Measurements from ENCODE around the gene ADRA2C.

ADRA2C gene

DNA sequence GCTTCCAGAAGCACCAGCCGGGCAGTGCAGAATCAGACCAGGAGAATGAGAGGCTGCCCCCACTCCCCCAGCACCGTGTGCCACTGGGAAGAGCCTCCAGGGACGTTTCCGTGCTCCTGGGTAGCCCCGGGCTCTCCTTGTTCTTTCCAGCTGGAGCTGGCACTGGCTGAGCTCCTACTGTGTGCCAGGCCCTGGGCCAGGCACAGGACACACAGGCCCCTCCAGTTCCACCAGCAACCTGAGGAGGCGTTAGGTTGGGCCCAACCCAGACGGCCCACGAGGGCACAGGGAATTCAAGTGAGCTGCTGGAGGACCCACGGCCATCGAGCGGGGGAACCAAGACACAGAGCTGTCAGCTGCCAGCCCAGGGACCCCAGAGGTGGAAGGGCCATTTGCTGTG lies 15.9 kb upstream of the ADRA2C start:
- no peak for DNase-seq (ENCODE audit: low read depth, low spot score)

DNA sequence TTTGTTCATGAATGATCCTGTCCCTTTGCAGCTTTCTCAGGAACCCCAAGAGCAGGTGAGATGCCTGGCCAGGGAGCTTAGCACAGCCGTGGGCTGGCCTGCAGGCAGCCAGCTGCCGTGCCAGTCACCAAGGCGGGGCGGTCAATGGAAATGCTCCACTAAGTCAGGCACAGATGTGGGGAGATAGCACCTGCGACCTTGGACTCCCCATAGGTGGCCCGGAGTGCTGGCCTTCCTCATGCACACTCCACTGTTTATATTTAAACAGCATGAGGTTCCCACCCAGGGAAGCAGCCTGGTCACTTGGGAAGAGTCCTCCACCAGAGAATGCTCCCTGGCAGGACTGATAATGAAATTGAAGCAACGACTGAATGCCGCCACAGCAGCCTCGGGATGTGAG lies 14.2 kb upstream of the ADRA2C start:
- H3K4me3 ChIP-seq (ENCODE audit: low read length): no peak overlapping the region
- DNase-seq (ENCODE audit: low read depth, low spot score): no peak

More for the DNA sequence above, 15.9 kb upstream of the ADRA2C start:
- no peak overlapping the region for H3K4me3 ChIP-seq (ENCODE audit: low read length)

DNA sequence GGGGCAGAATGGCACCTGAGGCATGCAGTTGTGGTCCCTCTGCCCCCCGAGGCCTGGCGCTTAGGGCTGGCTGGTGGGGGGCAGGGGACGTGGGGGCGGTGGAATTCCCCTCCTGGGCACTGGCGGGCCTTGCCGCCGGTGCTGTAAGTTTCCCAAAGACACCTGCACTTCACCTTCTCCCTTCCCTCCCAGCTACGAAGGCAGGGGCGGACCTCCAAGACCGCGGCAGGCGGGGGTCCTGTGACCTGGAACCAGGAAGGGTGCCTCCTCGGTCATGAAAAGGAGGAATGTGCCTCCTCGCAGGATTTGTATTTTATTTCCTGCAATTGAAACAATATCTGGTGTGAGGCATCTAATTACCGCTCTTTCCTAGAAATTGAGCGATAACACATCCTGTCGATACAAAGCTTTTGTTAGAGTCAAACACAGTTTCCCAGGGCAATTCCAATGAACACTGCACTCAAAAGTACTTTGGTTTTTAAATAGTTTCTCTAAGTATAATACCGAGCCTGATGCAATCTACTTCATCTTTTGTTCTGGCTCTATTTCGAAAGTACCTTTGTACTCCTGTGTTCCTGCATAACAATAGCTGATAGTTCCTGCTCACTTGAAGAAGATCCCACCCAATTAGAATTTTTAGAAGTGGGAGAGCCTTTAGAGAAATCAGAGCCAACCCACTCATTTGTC lies 12.3 kb upstream of the ADRA2C start:
- no peak for DNase-seq (ENCODE audit: low read depth, low spot score)
- no peak overlapping the region for H3K4me3 ChIP-seq (ENCODE audit: low read length)

DNA sequence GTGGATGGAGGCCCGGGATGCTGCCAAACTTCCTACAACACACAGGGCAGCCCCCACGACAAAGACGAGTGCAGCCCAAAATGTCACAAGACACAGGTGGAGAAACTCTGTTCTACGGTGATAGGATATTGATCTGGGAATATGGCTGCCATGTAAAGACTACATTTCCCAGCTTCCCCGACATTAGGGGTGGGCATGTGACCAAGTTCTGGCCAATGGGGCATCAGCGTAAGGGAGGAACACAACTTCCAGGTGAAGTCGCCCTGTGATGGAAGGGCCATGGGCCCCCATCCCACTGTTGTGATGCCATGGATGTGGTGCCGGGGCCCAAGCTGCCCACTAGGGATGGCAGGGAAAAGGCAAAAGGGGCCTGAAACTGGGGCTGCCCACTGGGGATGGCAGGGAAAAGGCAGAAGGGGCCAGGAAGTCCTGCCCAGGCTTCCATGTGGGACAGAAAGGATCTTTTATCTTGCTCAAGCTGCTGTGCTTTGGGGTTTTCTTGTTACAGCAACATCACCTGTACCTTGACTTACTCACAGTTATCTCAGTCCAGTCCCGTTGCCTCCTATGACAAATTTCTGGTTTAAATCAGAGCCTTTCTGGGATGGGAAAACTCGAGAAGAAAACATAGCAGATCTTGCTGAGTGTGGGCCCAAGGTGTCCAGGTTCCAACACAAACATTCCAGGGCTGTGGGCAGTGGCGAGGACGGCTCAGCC lies 9.7 kb upstream of the ADRA2C start:
- DNase-seq (ENCODE audit: low read depth, low spot score): peak; percentile 5

DNA sequence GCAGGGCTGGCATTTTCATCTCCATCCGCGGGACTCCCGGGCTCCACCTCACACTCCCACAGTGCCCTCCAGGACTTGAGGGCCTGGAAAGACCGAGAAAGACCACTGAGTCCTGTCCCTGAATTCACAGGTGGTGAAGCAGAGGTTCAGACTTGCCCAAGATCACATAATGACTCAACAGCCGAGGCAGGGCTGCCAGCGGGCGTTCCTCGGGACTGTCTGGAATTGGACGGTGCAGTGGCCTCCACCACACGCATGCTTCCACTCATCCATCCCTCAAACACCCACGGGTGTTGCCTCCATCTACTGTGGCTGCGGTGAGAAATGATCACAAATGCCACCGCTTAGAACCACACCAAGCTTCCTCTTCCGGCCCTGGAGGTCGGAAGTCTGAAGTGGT lies 6.9 kb upstream of the ADRA2C start:
- no peak overlapping the region for H3K4me3 ChIP-seq (ENCODE audit: low read length)
- DNase-seq (ENCODE audit: low read depth, low spot score): no peak

More for the DNA sequence above, 9.7 kb upstream of the ADRA2C start:
- no peak overlapping the region for H3K4me3 ChIP-seq (ENCODE audit: low read length)

- no peak for DNase-seq (ENCODE audit: low read depth, low spot score)
- H3K4me3 ChIP-seq (ENCODE audit: low read length): no peak overlapping the region
These were observed 5.8 kb upstream of the ADRA2C start for GRCh38 chr4:3760346-3760745.

- no peak for DNase-seq (ENCODE audit: low read depth, low spot score)
- H3K4me3 ChIP-seq (ENCODE audit: low read length): no peak overlapping the region
These were observed 5.3 kb upstream of the ADRA2C start for GRCh38 chr4:3760841-3761240.

- DNase-seq (ENCODE audit: low read depth, low spot score): no peak
These were observed 3.9 kb upstream of the ADRA2C start for GRCh38 chr4:3762264-3762663.

DNA sequence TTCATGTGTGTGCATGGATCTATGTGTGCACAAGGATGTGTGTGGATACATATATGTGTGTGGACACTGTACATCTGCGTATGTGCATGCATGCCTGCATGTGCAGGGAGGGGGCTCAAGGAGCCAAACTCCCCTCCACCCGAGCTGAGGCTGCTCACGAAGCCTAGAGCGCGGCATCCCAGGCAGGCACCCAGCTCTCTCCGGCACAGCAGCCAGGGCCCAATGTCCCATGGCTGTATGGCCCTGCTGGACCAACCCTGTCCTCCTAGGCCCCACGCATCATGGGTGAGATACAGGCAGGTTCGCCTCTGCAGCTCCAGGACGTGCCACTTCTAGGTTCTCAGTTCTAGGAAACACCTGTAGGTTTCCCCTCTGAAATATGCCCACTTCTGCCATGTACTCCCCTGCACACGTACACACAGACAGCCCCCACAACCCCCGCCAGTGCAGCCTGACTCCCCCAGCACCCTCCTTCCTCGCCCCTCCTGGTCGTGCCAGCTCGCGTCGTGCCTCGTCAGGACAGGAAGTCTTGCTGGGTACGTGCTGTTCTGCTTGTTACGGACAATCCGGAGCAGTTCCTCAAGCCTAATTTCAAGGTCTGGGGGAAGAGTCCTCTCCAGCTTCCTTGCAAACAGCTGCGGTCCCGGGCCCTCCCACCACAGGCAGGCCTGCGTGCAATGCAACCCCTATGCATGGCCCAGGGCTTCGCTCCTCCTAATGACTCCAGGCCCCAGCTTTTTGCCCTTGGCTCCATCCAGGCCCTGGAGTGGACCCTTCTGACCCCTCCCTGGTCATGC lies 3.2 kb upstream of the ADRA2C start:
- no peak for DNase-seq (ENCODE audit: low read depth, low spot score)
- no peak overlapping the region for H3K4me3 ChIP-seq (ENCODE audit: low read length)

More at GRCh38 chr4:3762264-3762663, 3.9 kb upstream of the ADRA2C start:
- H3K4me3 ChIP-seq (ENCODE audit: low read length): no peak overlapping the region

DNA sequence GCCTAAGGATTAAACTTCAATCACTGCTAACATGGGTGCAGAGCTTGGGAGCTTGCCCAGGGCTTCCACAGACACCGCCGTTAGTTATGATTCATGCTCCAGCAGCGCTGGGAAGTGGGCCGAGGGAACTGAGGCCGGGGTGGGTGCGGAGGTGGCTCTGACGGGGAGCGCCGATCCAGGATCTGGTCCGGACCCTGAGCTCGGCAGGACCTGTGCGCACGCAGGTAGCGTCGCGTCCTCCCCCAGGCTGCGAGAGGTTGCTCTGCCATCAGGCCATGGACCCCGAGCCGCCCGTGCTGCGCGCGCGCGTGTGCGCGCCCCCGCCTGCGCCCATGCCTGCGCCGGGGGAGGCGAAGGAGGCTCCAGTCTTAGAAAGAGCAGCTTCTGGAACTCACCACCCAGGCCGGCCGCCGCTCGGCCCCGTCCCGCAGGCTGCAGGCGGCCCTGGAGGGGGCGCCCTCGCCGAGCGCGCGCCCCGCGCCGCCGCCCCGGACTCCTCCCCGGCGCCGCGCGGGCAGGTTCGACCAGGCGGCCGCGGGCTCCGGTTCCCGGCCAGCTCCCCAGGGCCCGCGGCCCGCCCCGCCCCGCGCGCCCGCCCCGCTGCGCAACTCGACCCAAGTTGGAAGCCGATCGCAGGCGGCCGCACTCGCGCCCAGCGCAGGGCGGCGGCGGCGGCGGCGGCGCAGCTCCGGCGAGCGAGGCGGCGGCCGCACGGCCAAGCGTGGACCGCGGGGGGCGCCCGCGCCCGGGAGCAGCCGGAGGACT lies 732 bp upstream of the ADRA2C start:
- no peak overlapping the region for H3K4me3 ChIP-seq (ENCODE audit: low read length)
- DNase-seq (ENCODE audit: low read depth, low spot score): no peak

GRCh38 chr4:3766785-3767569 lies 792 bp downstream of the ADRA2C start:
- no peak overlapping the region for H3K4me3 ChIP-seq (ENCODE audit: low read length)
- no peak for DNase-seq (ENCODE audit: low read depth, low spot score)

- DNase-seq (ENCODE audit: low read depth, low spot score): no peak
- no peak overlapping the region for H3K4me3 ChIP-seq (ENCODE audit: low read length)
These were observed 1.5 kb downstream of the ADRA2C start for GRCh38 chr4:3767570-3768288.

- H3K4me3 ChIP-seq (ENCODE audit: low read length): no peak overlapping the region
- no peak for DNase-seq (ENCODE audit: low read depth, low spot score)
These were observed 2.9 kb downstream of the ADRA2C start for GRCh38 chr4:3768842-3769641.

GRCh38 chr4:3769642-3770184 lies 3.5 kb downstream of the ADRA2C start:
- H3K4me3 ChIP-seq (ENCODE audit: low read length): no peak overlapping the region
- no peak for DNase-seq (ENCODE audit: low read depth, low spot score)

GRCh38 chr4:3770323-3771163 lies 4.4 kb downstream of the ADRA2C start:
- no peak overlapping the region for H3K4me3 ChIP-seq (ENCODE audit: low read length)
- no peak for DNase-seq (ENCODE audit: low read depth, low spot score)

DNA sequence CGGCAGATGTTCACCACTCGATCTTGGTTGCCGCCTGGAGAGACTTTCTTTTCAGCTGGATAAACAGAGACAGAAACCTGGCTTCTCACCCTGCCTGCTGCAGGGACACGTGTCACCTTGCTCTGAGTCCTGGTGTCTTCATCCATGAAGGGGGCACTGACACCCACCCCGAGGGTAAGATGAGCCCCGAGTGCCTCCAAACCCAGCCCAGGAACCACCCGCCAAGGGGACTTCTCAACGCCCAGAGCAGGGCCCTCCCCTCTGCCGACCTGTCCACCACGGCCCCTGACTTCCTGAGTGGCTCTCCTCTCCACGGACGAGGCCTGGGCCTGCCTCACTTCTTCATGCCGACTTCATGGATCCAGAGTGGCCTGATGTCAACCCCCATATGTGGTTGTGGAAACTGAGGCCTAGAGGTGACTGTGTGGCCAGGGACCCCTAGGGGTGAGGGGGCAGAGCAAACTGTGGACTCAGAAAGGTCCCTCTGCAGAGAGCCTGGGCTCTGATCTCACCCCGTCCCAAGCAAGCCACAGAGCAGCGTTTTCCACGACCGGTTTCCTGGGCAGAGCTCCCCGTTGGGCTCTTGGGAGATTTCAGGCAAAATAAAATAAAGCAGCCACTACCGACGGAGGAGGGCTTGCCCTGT lies 5.1 kb downstream of the ADRA2C start:
- DNase-seq (ENCODE audit: low read depth, low spot score): no peak
- H3K4me3 ChIP-seq (ENCODE audit: low read length): no peak overlapping the region

Measured in Jurkat, Clone E6-1 (cell line).